ENCODE data around the gene CPT2.
A peak's percentile ranks its signal among the peaks of the same experiment; 100 is the strongest.

CPT2 gene

GRCh38 chr1:53220171-53220961 lies 23.7 kb downstream of the CPT2 start, which contains the start of gene CZIB:
Gene CZIB, minus strand, starts transcription at chr1:53220634. Its CDS starts 59 bp downstream, at chr1:53220575.
- DNase-seq: peak; percentile 82

- DNase-seq: no peak
Observed at GRCh38 chr1:53220962-53221286, 24.3 kb downstream of the CPT2 start.

GRCh38 chr1:53237638-53238037 lies 41.0 kb downstream of the CPT2 start:
- no peak for DNase-seq

- peak; percentile 92 for DNase-seq
Observed at GRCh38 chr1:53238197-53239155, 41.9 kb downstream of the CPT2 start, which contains the start of gene MAGOH. Gene MAGOH, minus strand, starts transcription at chr1:53238518. Its CDS starts 70 bp downstream, at chr1:53238448.

- DNase-seq: no peak
Observed at GRCh38 chr1:53241828-53242227, 45.2 kb downstream of the CPT2 start.

- DNase-seq: no peak
Observed at GRCh38 chr1:53242381-53242780, 45.8 kb downstream of the CPT2 start.

GRCh38 chr1:53244141-53244540 lies 47.5 kb downstream of the CPT2 start:
- DNase-seq: no peak

GRCh38 chr1:53246261-53247134 lies 49.9 kb downstream of the CPT2 start:
- DNase-seq: no peak

- DNase-seq: no peak
Observed at GRCh38 chr1:53249706-53250105, 53.1 kb downstream of the CPT2 start.

- no peak for DNase-seq
Observed at GRCh38 chr1:53250325-53250724, 53.7 kb downstream of the CPT2 start.

- DNase-seq: no peak
Observed at GRCh38 chr1:53254011-53254640, 57.5 kb downstream of the CPT2 start.

- DNase-seq: no peak
Observed at GRCh38 chr1:53255031-53255430, 58.4 kb downstream of the CPT2 start.

- DNase-seq: no peak
Observed at GRCh38 chr1:53256511-53257453, 60.2 kb downstream of the CPT2 start.

- no peak for DNase-seq
Observed at GRCh38 chr1:53257454-53258081, 60.9 kb downstream of the CPT2 start.

- DNase-seq: no peak
Observed at GRCh38 chr1:53258216-53258615, 61.6 kb downstream of the CPT2 start.

- no peak for DNase-seq
Observed at GRCh38 chr1:53259932-53260331, 63.3 kb downstream of the CPT2 start.

GRCh38 chr1:53260631-53261247 lies 64.1 kb downstream of the CPT2 start:
- no peak for DNase-seq

GRCh38 chr1:53262000-53262399 lies 65.4 kb downstream of the CPT2 start:
- no peak for DNase-seq

Data from NCI-H510A treated with DMSO at 0.1 percent for 48 hours (cell line).